Esophagus squamous epithelium (tissue), 5 donors: ENCODE data around the gene DUSP22. TPM values are rescaled to one million over a fixed set of nuclear protein-coding genes. Genes with fewer than 3 reads are reported as not detected.

Experiments
- DNase-seq: peaks from one replicate; lab custom pipeline; 2025; lab: John Stamatoyannopoulos, UW
- H3K27ac ChIP-seq, 4 donors: fragments of 200-600 bp; sonication (generic); one replicate each; pipeline ENCODE4 v1.5.1; 2016 to 2019; ENCODE audit warnings: mild to moderate bottlenecking in 1 of 4
- H3K27me3 ChIP-seq, 4 donors: fragments of 200-600 bp; sonication (generic); 1 replicate in 3 of 4; 2 replicates in 1 of 4; pipeline versions ENCODE4 v1.5.1 to v1.6.0; 2017 to 2021; ENCODE audit warnings: antibody characterized with exemption in 1 of 4
- H3K36me3 ChIP-seq, 3 donors: fragments of 200-600 bp; sonication (generic); one replicate each; pipeline ENCODE4 v1.5.1; 2016 to 2019
- H3K4me1 ChIP-seq, 3 donors: fragments of 200-600 bp; sonication (generic); one replicate each; pipeline ENCODE4 v1.5.1; 2017 to 2019
- H3K4me3 ChIP-seq, 4 donors: fragments of 200-600 bp; sonication (generic); 1 replicate in 3 of 4; 2 replicates in 1 of 4; pipeline ENCODE4 v1.5.1; 2016 to 2019; ENCODE audit warnings: mild to moderate bottlenecking in 2 of 4, moderate library complexity in 1 of 4
- H3K9me3 ChIP-seq, 3 donors: fragments of 200-600 bp; sonication (generic); one replicate each; pipeline ENCODE4 v1.5.1; 2016 to 2019
- POLR2A ChIP-seq, 4 donors: fragments of 450-650 bp; IDR thresholded peaks; one replicate each; pipeline ENCODE4 v1.6.1; 2017; ENCODE audit warnings: antibody characterized with exemption in 4 of 4, mild to moderate bottlenecking in 4 of 4, moderate library complexity in 3 of 4
- WGBS, 2 donors: methylation state at CpG; one replicate each; pipeline ENCODE4 v1.1.5; 2018; 5-methylcytosine and 5-hydroxymethylcytosine counted together
- intact Hi-C: fragments of 100-400 bp; cut with DNase I; formaldehyde crosslinking; loops from one replicate; pipeline ENCODE4 v1.15.0; 2022
- total RNA-seq, 4 donors: library from RNA; depleted of rRNA; stranded (reverse); fragments of >200 nt; gene quantifications; one replicate each; pipeline ENCODE4 v1.1.0, GENCODE V29; 2016
- TF ChIP-seq, protein P1 (sequence below), 6 experiments: fragments of 450-650 bp in 4 of 6; fragments of 200-600 bp in 2 of 6; sonication (generic) in 2 of 6; IDR thresholded peaks; one replicate each; pipeline ENCODE4 v1.5.1; 2016 to 2019; ENCODE audit warnings: antibody characterized with exemption in 6 of 6, mild to moderate bottlenecking in 4 of 6, moderate library complexity in 4 of 6
- donor health status: DM: yes; HTN: yes; CAD: no.

Gene DUSP22
- total RNA-seq, 4 donors from 2014 or later = 34.2 to 54.6 (median 45.2) TPM

DNA sequence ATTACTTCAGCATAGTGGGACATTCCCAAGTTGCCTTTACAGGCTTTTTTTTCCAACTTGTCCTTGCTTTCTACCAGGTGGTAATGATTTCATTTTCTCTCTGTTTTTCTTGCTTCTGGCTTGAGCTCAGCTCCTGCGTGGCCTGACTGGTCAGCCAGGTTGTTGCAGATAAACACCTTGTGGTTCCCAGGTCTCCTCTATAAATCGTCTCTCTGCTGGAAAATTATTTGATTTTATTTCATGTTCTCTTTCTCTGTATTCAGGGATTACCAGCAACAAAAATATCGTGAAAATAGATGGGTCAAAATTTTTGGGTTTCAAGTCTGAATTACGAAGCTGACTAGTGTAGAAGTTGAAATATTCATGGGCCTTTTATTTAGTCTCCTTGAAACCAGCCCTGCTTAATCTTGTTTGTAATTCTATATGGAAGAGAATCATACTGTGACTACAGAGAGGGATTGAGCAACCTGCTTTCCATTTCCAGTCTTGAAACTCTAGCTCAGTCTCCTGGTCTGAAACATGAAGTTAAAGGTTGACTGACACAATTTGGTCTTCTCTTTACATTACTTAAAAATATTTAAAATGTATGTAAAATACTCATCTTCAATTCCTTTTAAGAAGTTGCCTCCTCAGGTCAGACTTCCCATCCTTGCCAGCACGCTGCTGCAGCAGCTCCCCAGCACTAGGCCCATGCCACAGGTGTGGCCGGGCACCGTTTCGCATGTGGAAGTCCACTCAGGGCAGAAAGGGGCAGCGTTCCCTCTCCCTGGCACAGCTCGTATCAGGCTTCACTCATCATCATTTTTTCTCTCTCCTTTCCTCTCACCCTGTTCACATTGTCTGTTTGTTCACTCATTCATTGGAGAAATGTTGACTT lies 7.1 kb downstream of the DUSP22 start:
- no peak for DNase-seq
- intact Hi-C loops = no loop called here
- WGBS, 2 donors = 74 to 77% methylated on average over 10 of the region's 10 CpGs

DNA sequence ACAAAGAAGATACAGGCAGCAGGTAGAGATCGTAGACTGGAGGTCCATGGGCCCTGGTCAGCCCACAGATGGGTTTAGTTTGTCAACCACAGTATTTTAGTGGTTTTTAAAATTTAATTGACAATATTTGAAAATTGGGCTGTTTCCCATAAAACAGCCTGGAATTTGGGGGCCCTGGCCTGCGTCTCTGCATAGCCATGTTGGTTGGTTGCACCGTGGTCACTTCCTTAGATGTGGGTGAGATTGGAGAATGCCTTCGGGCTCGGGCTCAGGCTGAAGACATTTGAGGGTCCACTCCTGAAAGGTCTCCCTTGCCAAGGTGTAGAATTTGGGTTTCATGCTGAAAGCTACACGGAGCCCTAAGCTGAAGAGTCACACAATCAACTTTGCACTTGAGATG lies 7.7 kb downstream of the DUSP22 start:
- no peak overlapping the region for H3K4me3 ChIP-seq
- whole genome bisulfite sequencing, 2 donors = 89 to 94% methylated on average over 6 of the region's 6 CpGs
- DNase-seq = no peak
- intact Hi-C loops = no loop called here
- H3K27me3 ChIP-seq = no peaks in the 10 kb centered on the region
- H3K9me3 ChIP-seq = no peaks in the 10 kb centered on the region
- peaks cover 0 to 16% (median 0%) of the 10 kb centered on the region in 3 donors for H3K36me3 ChIP-seq
- peaks cover 22 to 63% (median 42%) of the 10 kb centered on the region in 3 donors for H3K4me1 ChIP-seq
- peak overlapping the region in 1 of 4 donors; percentile 1 for H3K27ac ChIP-seq
- no peak for TF ChIP-seq POLR2A (IDR thresholded peaks at IDR 0.05)
- TF ChIP-seq, protein P1, sequence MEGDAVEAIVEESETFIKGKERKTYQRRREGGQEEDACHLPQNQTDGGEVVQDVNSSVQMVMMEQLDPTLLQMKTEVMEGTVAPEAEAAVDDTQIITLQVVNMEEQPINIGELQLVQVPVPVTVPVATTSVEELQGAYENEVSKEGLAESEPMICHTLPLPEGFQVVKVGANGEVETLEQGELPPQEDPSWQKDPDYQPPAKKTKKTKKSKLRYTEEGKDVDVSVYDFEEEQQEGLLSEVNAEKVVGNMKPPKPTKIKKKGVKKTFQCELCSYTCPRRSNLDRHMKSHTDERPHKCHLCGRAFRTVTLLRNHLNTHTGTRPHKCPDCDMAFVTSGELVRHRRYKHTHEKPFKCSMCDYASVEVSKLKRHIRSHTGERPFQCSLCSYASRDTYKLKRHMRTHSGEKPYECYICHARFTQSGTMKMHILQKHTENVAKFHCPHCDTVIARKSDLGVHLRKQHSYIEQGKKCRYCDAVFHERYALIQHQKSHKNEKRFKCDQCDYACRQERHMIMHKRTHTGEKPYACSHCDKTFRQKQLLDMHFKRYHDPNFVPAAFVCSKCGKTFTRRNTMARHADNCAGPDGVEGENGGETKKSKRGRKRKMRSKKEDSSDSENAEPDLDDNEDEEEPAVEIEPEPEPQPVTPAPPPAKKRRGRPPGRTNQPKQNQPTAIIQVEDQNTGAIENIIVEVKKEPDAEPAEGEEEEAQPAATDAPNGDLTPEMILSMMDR (IDR thresholded peaks at IDR 0.05) = no peak

More for the DNA sequence above, 7.1 kb downstream of the DUSP22 start:
- peak overlapping the region in 3 of 4 donors; percentile 19 to 59 (median 34) for H3K27ac ChIP-seq
- H3K27me3 ChIP-seq = no peaks in the 10 kb centered on the region
- no peaks in the 10 kb centered on the region for H3K9me3 ChIP-seq
- peaks cover 22 to 68% (median 49%) of the 10 kb centered on the region in 3 donors for H3K4me1 ChIP-seq
- no peak for TF ChIP-seq POLR2A (IDR thresholded peaks at IDR 0.05)
- TF ChIP-seq, protein P1 (IDR thresholded peaks at IDR 0.05) = no peak
- H3K4me3 ChIP-seq = no peak overlapping the region
- peaks cover 0 to 9% (median 0%) of the 10 kb centered on the region in 3 donors for H3K36me3 ChIP-seq

DNA sequence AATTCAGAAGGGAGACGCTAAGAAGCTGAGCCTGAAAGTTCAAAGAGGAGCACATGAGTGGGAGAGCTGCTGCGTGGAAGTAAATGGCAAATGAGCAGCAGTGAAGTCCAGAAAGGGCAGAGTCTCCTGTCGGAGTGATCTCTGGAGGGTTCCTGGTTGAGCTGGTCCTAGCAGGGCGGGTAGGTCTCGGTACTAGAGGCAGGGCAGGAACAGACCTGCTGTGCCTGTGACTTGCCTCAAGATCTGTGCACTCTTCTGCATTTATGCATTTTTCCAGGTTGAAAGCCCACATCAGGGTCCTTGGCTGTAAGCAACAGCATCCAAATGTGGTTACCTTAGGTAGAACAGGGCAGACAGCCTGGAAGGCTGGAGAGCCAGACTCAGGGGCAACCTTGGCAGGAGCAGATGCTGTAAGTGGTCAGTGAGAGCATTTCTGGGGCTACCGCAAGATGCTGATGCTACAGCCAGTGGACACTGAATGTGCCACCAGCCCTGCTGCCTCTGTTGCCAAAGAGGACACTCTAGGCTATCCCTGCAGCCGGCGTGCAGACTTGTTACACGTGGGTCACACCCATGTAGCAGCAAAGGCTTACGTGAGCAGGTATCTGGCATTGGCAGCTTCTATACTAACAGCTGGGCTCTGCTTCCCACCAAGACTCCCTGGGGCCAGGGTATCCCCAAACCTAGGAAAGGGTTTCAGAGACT lies 8.4 kb downstream of the DUSP22 start:
- no peaks in the 10 kb centered on the region for H3K9me3 ChIP-seq
- intact Hi-C loops = no loop called here
- no peak for DNase-seq
- peak overlapping the region in 1 of 4 donors; percentile 1 for H3K27ac ChIP-seq
- peaks cover 22 to 63% (median 44%) of the 10 kb centered on the region in 3 donors for H3K4me1 ChIP-seq
- WGBS, 2 donors = 73 to 82% methylated on average over 10 of the region's 10 CpGs
- H3K27me3 ChIP-seq = no peaks in the 10 kb centered on the region
- TF ChIP-seq POLR2A (IDR thresholded peaks at IDR 0.05) = no peak
- TF ChIP-seq, protein P1 (IDR thresholded peaks at IDR 0.05) = no peak
- H3K36me3 ChIP-seq = peaks cover 0 to 22% (median 0%) of the 10 kb centered on the region in 3 donors
- H3K4me3 ChIP-seq = no peak overlapping the region

DNA sequence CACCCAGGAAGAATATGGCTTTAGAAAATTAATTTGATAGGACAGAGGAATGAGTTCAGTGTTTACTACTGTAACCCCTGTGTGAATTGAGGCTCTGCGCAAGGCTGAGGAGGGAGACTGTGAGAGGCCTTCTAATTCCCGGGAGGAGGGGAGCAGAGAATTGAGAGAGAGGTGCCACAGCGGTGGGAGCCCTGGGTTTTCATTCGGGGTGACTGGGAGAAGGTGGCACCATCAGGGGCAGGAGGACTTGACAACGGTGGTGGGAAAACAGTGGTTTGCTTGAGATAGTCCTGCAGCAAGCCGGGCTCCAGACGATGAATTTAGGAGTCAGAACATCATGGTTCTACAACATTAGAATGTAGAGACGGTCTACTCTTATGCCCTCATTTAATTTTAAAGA lies 9.2 kb downstream of the DUSP22 start:
- H3K27ac ChIP-seq = no peak overlapping the region
- H3K4me1 ChIP-seq = peaks cover 14 to 63% (median 37%) of the 10 kb centered on the region in 3 donors
- H3K9me3 ChIP-seq = no peaks in the 10 kb centered on the region
- TF ChIP-seq, protein P1 (IDR thresholded peaks at IDR 0.05) = no peak
- no peak for TF ChIP-seq POLR2A (IDR thresholded peaks at IDR 0.05)
- peaks cover 0 to 26% (median 0%) of the 10 kb centered on the region in 3 donors for H3K36me3 ChIP-seq
- no peak overlapping the region for H3K4me3 ChIP-seq
- WGBS, 2 donors = 87 to 90% methylated on average over 8 of the region's 8 CpGs
- no peak for DNase-seq
- intact Hi-C loops = no loop called here
- no peaks in the 10 kb centered on the region for H3K27me3 ChIP-seq
